ENCODE measurements around the gene ZNF177.

DNA sequence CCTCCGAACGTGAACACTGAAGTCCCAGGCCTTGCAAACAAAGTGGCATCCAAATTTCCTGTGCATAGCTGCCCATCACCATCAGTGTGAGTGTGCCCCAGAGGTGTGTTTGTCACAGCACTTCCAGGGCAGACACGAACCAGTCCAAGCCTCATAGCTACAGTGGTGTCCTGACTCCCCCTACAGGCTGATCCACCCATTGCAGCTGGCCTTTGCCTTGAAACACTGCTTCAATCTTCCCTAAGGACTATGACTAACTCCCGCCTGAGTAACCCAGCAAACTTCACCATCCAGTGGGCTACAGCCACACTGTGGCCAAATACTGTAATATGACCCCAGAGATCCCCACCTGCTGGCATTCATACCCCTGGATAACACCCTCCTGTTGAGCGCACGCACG, 68.7 kb downstream of the ZNF177 start:
- no peak for TF ChIP-seq POLR2A (IDR thresholded peaks at IDR 0.05)
- TF ChIP-seq, protein P1, sequence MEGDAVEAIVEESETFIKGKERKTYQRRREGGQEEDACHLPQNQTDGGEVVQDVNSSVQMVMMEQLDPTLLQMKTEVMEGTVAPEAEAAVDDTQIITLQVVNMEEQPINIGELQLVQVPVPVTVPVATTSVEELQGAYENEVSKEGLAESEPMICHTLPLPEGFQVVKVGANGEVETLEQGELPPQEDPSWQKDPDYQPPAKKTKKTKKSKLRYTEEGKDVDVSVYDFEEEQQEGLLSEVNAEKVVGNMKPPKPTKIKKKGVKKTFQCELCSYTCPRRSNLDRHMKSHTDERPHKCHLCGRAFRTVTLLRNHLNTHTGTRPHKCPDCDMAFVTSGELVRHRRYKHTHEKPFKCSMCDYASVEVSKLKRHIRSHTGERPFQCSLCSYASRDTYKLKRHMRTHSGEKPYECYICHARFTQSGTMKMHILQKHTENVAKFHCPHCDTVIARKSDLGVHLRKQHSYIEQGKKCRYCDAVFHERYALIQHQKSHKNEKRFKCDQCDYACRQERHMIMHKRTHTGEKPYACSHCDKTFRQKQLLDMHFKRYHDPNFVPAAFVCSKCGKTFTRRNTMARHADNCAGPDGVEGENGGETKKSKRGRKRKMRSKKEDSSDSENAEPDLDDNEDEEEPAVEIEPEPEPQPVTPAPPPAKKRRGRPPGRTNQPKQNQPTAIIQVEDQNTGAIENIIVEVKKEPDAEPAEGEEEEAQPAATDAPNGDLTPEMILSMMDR (IDR thresholded peaks at IDR 0.05), result no peak

Measured in breast epithelium (tissue), 3 donors.